ENCODE results near the gene COL9A1.

Gene COL9A1

DNA sequence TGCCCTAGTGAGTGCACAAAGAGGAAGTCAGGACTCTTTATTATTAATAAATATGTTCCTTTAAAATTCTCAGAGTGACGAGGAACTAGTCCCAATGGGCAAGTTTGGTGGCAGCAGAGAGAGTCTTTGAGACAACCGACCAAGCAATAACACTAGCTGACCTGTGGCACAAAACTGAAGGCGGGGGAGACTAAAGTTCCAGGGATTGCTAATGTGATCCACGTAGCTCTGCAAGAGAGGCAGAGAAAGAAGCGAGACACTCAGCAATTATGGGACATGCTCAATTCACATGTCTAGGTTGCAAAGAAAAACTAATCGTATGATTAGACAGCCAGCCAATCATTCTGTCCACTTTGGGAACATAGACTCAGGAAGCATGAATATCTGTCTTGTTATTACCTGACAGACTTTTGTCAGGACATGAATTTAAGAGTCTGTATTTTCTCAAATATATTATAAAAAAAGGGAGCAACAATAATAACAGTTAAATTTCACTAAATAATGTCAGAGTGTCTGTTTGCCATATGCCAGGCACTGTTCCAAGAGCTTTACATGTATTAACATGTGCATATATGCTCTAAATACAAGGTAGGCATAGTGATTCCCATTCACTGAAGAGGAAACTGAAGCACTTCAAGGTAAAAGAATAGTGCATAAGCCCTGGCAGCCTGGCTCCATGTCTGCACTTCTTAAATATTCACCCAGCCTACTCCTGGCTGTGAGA, 81.0 kb downstream of the COL9A1 start:
- no peak for DNase-seq

DNA sequence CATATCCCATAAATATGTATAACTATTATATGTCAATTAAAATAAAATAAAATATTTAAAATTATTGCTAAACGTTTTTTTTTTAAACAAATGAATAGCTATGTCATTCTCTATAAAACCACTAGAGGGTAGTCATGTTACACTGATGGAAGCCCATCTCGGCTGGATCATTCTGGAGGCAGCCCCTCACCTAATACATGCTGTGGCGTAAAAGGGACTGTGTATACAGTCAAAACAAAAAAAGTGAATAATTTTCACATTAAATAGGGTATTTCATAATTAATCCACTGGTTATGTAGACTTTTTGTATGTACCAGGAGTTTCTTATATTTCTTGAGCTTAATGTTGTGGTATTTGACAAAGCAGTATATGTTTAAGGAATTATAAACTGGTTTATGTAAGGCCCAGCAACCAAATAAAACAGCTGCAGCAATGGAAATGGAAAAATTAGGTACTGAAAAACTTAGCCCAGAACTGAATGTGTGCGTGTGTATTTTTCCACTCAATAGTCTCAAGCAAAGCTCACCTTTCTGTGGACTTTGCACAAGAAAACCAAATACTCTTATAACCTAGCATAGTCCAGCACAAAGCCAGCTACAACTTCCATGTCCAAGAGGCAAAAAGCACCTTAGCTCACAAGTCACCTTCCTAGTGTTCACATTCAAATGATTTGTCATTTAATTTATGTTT, 81.7 kb downstream of the COL9A1 start:
- DNase-seq = no peak

DNA sequence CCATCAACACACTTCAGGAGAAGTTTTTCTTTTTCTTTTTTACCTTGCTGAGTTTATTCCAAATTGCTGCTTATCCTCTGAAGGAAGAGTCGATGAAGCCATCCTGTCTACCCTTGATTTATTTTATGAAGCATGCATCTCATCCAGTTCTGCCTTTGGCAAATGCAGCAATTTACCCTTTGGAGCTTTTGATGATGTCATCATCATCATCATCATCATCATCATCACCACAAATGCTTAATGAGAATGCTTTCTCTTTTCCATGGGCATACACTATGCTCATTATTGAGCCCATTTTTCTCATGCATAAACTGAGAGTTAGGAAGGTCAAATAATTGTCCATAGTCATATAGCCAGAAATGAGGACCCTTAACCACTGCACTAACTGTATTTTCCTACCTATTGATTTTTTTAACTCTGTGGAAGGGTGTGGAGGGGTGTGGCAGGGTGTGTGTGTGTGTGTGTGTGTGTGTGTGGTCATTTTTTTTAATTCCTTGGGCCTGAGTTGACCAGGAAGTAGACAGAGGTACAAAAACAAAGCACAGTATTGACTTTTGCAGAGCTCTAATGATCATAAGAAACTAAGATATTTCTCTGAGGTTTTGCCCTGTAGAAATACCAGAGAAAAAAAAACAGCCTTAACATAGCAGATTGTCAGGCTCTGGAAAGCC, 82.8 kb downstream of the COL9A1 start:
- no peak for DNase-seq

DNA sequence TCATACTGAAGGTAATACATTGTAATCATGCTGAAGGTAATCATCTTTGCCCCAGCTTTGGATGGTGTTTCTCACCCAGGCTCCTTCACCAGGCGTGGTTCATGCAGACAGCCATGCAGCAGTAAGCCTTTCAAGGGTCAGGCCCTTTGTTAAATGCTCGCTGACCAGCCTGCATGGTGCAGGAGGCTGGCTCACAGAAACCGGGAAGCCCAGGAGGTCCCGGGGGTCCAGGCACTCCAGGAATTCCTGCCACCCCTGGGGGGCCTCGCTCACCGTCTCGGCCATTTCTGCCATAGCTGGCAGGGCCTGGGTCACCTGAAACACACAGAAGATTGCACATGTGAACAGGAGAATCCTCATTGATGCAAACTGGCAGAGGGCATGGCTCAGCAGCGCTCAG, 86.1 kb downstream of the COL9A1 start:
- no peak for DNase-seq

DNA sequence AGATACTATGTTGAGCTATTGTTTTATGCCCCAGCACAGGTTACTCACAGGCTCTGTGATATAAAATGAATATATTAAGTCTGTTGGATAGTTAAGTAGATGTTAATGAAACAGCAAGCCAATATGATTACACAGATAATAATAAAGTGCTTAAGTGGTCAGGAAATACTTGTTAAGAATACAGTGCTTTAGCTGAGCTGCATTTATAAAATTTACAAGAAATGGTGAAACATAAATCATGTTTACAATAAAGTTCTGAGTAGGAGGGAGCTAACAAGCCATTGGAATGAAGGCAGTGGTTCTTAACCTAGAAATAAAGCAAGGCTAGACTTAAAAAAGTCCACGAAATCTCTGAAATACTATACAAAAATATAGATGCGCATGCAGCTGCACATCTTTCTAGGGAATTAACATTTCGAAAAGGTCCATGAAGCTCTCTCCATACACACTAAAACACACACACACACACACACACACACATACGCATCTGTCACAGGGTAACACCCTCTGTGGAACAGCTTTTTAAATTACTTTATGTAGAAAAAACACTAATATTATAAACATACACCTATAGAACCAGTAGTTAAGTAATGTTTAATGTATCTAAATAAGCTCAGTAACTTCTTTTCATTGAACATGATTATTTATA, 87.3 kb downstream of the COL9A1 start:
- no peak for DNase-seq

DNA sequence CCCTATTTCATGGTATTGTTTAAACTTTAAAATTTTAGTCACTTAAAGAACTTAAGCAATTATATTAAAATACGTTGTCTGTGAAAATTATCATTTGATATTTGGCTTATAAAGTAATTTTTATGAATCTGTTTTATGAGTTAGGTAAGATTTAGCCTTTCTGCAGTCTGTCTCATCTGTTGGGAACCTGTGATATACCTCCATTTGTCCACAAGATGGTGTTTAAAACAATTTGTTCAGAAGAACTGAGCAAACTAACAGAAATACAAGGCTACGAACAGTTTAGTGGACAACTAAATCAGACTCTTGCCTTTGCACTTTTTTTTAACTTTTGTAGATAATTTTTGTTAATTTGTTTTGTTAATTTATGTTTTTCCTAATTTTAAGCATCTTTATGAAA, 92.4 kb downstream of the COL9A1 start:
- no peak for DNase-seq

DNA sequence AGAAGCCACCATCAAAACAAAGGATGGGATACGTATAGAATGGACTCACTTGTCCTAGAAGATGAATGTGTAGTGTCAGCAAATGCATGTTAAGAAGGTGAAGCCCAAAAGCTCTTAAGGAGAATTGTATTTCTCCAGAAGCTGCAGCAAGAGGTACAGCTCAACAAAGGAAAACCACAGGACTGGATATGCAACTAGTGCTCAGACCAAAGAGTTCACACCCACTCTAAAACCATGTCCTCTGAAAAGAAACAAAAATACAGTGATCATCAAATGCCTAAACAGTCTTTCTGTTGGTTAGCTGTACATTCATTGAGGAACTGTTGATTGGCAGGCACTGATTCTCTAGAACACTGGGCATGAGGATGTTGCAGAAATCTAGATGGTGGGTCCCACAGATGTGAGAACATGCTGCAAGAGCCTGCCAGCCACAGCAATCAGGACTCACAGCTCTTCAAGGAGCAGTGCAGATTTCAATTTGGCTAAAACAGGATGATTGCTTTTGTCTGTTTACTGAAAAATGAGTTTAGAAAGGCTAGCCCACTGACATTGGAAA, 94.6 kb downstream of the COL9A1 start:
- no peak for DNase-seq

DNA sequence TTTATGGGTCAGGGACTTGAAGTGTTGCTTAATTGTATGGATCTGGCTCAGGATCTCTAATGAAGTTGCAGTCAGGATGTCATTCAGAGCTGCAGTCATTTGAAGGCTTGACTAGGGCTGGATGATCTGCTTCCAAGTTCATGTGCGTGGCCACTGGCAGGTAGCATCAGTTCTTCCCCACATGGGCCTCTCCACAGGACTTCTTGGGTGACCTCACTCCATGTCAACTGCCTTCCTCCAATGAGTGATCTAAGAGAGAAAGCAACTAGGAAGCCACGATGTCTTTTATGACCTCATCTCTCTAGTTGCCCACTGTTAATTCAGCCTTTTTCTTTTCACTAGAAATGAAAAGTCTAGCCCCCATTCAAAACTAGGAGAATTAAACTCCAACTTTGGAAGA, 104.1 kb downstream of the COL9A1 start:
- no peak for DNase-seq

DNA sequence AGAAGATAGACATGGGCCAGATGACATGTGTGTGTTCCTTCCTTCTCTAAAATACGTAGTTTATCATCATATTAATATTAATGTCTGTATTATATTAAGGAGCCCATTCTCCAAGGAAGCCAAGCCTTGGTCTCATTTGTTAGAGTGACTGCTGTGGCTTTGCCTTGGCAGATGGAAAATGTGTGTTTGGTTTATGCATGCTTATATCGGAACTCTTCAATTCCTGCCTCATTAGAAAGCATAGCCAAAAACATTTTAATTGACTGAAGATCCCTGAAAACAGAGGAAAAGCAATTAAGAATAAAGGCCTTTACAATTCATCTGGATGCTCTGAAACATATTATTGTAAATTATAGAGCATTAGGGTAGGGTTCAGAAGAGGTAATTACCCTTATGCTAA, 106.4 kb downstream of the COL9A1 start:
- no peak for DNase-seq

DNA sequence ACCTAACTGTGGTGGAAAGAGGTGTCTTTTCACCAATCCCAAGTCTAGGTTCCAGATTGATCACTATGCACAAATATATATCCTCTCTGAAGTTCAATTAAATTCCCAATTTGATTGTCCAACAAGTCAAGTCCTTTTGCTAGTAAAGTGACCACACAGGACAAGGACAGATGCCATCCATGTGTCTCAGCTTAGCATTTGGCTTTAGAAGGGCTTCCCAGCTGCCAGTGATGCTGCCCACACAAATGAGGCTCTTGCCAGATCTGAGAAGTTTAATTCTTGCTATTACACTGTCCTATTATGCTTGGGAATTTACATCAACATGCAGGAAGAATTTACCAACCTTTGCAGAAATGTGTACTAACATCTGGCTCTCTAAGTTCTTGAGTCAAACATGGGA, 108.5 kb downstream of the COL9A1 start:
- DNase-seq = no peak

DNA sequence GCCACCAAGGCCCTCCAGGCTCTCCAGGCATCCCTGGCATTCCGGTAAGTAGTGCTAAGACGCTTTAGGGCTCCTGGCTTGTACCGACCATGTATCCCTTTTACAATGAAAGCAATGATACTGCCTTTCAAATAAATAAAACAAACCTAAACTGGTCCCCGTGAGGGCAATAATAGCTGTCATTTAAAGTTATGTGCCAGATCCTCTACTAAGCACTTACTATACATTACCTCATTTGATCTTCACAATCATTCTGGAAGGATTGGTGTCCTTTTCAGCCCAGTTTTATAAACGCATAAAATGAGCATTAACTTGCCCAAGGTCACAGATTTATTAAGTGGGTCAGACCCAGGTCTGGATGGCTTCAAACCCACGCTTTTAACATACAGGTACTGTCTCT, 114.7 kb downstream of the COL9A1 start:
- no peak for DNase-seq

DNA sequence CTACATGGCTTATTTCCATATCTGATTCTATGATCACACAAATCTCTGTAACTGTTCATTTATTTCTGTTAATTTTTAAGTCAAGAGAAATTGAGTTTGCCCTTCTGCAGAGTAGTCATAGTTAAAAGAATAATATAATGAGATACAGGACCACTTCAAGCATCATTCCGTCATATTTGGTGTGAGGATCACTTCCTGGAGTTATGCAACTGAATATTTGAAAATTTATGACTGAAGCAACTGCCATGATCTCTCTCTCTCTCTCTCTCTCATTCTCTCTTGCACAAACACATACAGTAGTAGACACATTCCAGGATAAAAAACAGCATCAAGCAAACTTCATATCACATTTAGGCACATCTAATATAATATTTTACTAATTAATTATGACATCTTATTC, 116.4 kb downstream of the COL9A1 start:
- DNase-seq = no peak

DNA sequence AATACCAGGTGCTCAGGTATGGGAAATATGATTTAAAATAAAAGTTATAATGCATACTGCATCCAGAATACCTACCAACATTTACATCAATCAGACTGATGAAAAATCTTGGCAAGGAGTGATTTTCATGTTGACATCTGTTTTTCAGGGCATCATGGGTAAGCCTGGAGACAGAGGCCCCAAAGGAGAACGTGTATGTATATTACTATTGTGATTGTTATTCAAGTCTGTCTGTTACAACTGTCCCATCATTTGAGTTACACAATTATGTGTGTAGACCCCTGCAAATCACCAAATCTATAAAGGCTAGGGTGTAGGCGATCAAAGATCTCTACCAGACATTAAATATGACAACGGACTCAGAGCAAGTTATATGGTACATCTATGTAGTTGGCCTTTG, 118.2 kb downstream of the COL9A1 start:
- no peak for DNase-seq

DNA sequence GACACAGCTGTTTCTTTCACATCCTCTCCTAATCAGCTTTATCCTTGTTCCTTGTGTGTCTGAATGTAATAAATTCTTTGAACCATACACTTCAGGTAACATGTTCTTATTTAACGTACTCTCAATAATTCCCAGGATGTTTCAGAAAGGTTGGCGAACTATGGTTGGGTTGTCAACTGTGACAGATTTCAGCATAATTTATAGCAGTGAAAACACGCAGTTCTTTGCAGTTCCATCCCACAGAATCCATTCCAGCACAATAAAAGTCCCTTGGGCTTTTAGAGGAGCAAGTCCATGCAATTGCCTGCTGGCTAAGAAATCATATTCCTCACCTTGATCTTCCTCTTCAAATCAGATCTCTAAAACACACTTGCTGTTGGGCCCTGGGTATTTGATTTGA, 119.3 kb downstream of the COL9A1 start:
- no peak for DNase-seq

DNA sequence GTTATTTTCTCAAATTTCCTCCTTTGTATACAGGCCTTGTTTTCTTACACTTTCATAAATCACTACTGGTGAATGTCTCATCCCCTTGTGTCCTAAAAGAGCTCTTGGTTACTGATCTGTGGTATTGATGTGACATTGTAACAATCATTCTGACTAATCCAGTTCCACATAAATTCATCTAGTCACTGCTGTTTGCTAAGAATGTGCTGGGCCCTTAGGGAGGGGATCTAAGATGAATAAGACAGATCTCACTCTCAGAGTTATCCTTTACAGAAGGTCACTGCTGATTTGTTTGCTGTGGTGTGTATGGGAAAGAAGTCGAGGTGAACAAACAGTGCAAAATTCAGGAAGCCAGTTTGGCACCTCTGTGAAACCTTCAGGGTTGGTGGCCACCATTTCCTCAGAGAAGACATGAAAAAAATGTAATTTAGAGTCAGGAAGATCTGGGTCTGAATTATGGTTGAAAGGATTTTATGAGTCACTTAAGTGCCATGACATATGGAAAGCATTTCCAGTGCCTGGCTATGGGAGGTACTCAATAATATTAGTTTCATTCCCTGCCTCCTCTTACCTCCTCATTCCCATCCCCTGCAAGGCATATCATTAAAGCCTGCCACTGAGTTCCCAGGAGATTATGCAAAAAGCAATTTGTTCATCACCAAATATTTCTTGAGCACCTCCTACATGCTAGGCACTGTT, 121.8 kb downstream of the COL9A1 start:
- no peak for DNase-seq

DNA sequence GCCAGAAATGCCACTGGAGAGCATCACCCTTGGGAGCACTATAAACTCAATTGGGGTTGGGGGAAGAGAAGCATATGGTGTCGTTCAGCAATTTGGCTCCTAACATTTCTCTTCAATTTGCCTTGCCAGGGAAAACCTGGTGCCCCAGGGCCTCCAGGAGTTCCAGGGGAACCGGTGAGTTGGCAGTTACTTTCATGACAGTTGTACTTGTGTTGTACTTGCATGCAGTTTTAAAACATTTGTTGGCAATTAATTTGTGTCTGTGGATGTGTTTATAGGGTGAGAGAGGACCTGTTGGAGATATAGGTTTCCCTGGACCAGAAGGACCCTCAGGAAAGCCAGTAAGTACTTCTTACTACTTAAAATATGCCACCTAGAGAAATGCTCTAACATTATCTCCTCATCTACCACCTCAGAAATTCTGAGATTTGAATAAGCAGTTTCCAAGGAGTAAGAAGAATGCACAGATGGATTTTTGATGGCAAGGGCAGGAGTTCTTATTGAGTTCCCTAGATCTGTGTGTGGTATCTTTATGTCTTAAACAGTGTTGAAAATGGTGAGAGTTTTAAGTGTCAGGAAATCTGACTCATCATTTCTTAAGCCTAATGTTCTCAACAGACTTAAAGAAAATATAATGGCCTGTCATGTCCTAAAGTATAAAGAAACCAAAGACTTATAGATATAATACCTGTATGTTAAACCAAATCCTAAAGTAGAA, 122.5 kb downstream of the COL9A1 start:
- no peak for DNase-seq

DNA sequence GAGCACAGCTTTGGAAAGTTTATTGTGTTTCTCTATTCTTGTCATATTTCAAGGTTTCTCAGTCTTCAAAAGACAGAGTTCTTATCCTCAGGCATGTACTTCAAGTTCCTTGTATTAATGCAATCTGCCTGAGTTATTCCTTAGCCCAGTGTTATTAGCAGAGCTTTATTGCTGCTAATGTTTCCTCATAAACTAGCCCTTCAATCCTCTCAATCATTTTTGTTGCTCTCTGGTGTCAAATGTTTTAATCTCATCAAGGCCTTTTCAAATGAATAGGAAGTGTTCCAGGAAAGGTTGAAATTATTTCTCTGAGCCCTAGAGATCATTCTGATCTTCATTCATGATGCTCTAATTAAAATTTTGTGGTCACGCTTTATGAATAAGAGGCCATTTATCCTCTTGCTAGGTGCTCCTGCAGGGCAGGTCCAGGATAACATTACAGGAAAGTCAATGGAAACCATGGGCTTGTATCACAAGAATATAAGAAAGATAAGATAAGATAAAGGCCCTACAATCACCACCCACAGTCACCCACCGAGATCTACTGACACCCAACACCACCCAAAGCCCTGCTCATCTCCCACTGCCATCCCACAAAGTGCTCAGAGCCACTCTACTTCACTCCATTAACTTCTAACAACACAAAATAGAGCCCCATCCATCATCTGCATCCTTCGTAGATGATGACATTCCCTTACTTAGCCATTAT, 125.9 kb downstream of the COL9A1 start:
- DNase-seq = no peak

DNA sequence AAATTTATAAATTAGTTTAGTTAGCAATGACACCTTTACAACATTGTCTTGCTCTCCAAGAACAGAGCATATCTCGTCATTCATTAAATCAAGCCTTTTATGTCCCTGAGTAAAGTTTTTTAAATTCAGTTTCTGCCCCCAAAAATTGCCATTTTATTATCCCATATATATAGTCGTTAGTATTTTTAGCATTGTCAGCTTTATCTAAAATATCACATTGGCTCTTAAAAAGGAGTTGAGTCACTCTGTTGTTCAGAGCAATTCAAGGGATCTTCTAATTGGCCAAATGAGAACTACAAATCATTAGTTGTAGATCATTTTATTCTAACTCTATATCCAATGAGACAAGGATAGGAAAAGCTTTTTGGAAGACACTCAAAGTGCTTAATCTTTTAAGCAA, 127.1 kb downstream of the COL9A1 start:
- DNase-seq = no peak

DNA sequence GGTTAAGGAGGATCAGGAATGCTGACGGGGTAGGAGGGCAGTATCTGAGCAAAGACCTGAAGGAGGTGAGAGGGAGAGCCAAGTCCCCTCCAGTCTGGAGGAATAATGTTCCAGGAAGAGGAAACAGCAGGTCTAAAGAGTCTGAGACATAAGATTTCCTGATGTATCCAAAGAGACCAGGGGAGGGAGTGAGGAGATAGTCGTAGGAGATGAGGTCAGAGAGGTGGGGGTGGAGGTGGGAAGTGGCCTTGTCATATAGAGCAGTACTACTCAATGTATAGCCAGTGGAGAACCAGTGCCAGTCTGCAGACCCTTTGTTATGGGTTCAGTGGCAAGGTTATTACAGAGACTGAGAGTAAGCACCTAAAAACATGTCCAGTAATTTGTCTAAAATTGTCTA, 130.6 kb downstream of the COL9A1 start:
- no peak for DNase-seq

DNA sequence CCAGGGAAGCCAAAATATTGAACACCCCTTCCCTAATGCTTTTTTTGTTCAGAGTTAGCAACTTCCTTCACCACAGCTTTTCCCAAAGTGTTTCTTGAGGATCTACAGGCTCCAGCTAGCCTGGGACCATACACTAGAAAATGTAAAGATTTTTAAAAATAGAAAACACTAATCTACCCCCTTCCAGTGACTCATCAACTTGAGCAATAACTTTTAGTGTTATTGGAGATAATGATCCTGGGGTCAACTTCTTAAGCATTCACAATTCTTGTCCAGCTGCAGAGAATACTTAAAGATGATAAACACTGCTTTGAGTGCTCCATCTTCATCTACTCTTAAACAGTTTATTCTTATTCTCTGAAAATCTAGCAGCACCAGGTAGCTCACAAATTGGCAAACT, 131.6 kb downstream of the COL9A1 start:
- no peak for DNase-seq

DNA sequence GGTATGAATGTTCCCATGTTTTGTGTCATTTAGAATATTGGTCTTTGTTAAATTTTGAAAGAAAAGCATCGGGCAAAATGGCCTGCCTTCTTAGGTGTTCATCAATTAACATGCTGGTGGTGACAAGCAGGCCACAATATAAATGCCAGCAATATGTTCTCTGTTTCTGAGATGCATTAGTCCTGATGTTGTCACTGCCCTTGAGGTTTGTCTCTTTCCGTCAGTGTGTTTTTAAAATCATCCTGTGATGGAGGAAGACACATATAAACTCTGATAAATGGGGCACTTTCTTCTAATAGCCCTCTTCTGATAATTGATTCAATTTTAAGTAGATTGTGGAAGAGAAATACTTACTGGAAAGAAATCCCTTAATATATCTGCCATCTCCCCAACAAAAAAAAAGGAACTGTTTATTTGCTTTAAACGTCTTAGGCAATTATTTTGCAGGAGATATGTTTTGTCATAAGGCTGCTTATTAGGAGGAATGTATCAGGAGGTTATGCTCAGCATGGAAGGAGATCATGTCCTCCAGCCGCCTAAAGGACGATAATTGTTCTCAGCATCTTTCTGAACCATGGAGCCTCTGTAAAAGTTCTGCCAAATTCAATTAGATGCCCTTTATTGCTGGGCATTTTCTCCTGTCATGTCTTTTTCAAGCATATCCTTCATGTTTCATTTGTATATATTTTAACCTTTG, 134.1 kb downstream of the COL9A1 start:
- DNase-seq = no peak

Measured in effector CD4-positive, alpha-beta T cell (primary cell).